IPS-11a (cell line): ENCODE measurements around the gene USP35.
"Not testable (repeated sequence)": the region's sequence is repeated elsewhere in the genome, so short reads cannot be mapped to it uniquely, and the experiment has no call there.

Source experiments
- H3K4me3 ChIP-seq: one replicate; pipeline ENCODE4 v1.5.1; 2013; ENCODE audit warnings: low read depth, low read length, control low read depth

USP35 gene

GRCh38 chr11:78214331-78215194, 25.8 kb downstream of the USP35 start:
- H3K4me3 ChIP-seq: no peak overlapping the region

GRCh38 chr11:78216021-78216420, 27.3 kb downstream of the USP35 start:
- no peak overlapping the region for H3K4me3 ChIP-seq

GRCh38 chr11:78216571-78217287, 28.0 kb downstream of the USP35 start:
- H3K4me3 ChIP-seq: no peak overlapping the region

DNA sequence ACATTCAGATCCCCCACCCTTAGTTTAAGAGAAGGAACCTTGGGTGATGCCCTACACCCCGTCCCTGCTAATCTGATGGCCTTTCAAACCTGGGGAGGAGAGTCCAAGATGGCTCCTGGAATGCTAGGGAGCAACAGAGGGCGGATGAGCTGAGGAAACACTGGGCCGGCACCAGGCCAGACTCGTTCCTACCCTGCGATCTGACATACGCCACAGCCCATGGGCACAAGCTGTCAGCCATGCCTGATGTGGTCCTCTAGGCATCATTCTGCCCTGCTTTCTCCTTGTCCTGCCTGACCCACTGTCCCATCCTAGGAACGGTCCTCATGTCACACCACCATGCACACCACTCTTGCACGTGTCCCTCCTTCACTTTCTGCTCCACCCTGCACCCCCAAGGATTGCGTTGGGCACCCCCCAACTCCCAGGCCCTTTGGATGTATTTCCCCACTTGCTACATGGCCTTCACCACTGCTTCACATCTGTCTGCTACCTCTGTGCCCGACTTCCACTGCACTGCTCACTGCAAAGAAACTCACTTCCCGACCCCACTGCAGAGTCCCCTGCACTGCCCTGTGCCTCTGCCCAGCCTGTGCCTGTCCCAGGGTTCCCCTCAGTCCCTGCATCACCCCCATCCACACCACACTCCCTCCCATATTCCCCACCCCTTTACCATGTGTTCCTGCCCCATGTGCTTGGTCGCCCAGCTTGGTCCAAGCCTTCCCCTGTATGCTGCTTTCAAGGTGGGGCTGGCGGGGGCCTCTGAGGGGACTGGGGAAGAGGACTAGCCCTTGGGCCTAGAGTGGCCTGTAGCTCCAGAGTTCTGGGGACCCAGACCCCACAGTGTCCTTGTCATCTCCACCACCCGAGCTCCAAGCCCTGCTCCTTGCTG, 29.2 kb downstream of the USP35 start:
- H3K4me3 ChIP-seq: no peak overlapping the region

GRCh38 chr11:78218707-78219492, 30.2 kb downstream of the USP35 start:
- H3K4me3 ChIP-seq: no peak overlapping the region

- no peak overlapping the region for H3K4me3 ChIP-seq
Measured at GRCh38 chr11:78219493-78220217, 30.9 kb downstream of the USP35 start.

GRCh38 chr11:78220218-78221157, 31.8 kb downstream of the USP35 start:
- H3K4me3 ChIP-seq: no peak overlapping the region

DNA sequence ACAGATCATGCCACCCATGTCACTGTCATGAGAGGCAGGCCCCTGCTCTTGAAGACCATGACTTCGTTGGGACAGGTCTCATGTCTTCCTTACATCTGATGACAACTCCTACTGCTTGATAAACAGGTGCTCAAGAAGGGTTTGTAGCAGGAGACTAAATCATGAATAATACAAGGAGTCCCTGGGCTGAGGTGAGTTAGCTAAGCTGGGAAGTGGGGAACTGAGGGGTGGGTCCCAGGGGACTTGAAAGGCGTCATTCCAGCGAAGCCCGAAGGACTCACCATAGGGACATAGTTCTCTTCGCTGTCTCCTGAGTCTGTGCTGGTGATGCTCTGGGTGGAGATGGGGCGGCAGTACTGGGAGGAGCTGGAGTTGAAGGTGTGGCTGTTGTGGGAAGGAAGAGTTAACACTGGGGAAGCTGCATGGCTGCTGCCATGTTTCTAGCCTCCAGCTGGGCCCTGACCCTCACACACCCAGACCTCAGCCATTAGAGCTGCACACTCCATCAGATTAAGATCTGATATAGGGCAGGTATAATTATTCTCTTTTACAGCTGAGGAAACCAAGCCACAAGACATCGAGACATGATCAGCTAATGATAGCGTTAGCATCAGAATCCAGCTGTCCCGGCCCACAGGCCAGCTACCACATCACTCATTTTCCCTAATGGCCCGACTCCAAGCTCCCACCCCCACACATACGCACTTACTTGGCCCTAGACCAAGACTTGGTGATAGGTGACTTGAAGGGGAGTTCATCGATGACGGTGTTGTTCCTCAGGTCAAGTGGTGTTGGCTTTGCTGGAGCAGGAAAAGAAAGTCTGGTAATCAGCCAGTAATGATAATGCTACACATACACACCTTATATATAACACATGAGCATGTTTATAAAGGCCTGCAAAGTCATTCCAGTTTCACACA, 32.9 kb downstream of the USP35 start:
- no peak overlapping the region for H3K4me3 ChIP-seq

GRCh38 chr11:78222726-78223125, 34.0 kb downstream of the USP35 start:
- not testable (repeated sequence) for H3K4me3 ChIP-seq

DNA sequence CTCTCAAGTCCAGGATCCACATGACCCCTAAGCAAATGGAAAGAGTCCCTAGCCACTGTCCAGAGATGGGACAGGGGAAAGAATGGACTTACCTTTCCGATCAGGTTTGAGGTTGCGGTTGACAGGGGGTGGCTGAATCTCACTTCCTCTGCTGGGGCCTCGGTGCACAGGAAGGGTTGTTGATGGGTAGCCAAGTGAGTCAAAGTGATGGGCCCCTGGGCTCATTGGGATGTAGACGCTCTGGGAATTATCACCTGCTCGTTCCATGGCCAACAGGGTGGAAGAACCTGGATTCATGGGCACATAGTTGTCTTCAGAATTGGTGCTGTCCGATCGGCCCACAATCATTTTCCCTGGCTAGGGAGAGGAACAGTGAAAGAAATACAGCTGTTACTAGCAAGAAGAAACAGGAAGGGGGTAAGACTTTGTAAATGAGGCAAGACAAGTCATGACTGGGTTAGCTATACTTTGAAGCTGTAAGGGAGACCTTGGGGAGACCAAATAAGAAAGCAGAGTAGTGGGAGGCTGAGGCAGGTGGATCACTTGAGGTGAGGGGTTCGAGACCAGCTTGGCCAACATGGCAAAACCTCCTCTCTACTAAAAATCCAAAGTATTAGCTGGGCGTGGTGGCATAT, 34.7 kb downstream of the USP35 start:
- H3K4me3 ChIP-seq: no peak overlapping the region

DNA sequence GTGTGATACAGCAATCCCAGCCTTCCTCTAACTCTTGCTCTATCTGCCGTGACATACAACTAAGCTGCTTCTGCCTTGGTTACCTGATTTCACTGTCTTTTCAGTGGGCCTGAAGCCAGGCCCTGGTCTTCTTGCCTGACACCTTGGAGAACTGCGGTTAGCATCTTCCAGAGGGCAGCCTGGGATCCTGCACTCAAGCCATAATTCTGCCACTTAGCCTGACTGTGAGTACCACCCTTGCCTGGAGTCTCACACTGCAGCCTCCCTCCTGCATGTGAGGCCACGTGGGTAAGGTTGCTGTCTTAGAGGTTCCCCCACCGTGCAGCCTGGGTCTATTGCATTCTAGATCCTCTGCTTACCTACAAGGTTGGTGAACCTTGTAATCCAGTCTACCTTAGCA, 35.8 kb downstream of the USP35 start:
- no peak overlapping the region for H3K4me3 ChIP-seq

- no peak overlapping the region for H3K4me3 ChIP-seq
Measured at GRCh38 chr11:78224906-78225420, 36.2 kb downstream of the USP35 start.

DNA sequence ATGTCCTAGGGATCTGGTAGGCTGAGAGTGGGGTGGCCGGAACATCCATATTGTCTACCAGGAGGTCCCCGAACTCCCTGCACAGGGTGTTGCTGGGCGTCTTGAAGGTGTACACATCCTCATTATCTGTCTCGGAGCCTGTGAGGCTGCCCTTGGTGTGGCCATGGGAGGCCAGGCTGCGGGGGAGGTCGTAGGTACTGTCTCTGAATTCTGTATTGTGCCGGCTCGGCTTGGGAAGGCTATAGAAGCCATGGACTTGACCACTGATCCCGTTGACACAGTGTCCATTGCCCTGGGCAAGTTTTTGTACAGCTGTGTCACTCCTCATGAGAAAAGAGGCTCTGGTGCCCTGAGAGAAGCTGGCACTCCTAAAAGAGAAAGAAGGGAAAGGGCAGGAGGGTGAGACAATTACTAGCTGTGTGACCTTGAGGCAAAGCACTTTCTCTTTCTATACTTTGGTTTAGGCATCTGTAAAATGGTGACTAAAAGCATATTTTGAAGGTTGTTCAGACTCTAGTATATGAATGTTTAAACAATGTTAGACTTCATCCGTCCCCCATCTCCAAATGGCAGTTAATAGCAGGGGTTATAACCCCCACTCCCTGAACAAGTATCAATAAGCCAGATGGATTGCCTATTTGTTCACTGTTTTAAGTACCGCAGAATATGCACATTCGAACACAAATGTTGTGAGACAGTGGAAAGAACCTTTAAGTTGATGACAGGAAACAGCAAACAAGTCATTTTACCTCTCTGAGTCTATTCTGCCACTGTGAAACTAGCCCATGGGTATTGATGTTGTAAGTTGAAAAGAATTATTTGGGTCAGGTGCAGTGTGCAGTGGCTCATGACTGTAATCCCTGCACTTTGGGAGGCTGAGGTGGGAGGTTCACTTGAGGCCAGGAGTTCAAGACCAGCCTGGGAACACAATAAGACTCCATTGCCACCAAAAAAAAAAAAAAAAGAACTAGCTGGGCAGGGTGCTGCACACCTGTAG, 38.3 kb downstream of the USP35 start:
- H3K4me3 ChIP-seq: no peak overlapping the region

GRCh38 chr11:78227921-78228320, 39.2 kb downstream of the USP35 start:
- H3K4me3 ChIP-seq: no peak overlapping the region

DNA sequence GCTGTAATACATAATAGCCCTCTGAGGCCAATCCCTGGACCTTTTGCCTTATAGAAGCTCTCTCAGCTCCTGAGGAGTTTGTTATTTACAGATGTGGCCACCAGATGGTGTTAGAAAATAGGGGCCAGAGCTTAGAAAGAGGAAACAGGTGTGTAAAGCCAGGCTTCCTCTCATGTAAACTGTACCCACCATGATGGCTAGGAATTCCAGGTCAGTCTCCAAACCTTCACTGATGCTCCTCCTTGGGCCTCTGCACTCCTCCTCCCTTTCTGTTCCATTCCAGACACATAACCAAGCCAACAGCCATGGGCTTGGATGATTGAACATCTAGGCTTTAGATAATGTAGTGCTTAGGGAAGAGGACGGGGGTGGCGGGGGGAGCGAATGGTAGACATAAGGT, 39.7 kb downstream of the USP35 start:
- H3K4me3 ChIP-seq: no peak overlapping the region

GRCh38 chr11:78229106-78229505, 40.4 kb downstream of the USP35 start:
- no peak overlapping the region for H3K4me3 ChIP-seq
